GM18511 (cell line): Measurements from ENCODE around the gene CEP170B.
"Not testable (repeated sequence)": the region's sequence is repeated elsewhere in the genome, so short reads cannot be mapped to it uniquely, and the experiment has no call there.

ENCODE experiments used
- ATAC-seq: cut with Tn5 transposase; IDR thresholded peaks from one replicate; pipeline ENCODE4 v1.9.1; 2021; ENCODE audit warnings: mild to moderate bottlenecking, moderate library complexity; ENCODE audit not compliant: unreplicated experiment

The CEP170B gene

DNA sequence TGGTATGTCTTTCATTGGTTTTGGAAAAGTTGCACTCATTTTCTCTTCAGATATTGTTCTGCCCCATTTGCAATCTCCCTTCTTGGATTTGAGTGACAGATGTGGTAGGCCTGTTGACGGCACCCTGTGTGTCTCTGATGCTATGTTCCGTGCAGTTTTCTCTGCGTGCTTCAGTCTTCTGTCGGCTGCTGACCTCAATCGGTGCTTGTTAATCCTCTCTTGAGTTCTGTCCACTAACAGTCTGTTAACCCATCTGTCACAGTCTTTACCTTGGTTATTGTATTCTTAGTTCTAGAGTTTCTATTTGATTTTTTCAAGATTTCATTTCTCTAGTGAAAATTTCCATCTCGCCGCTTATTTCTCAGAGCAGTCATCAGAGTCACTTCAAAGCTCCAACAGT is 38.9 kb downstream of the CEP170B start:
- no peak for ATAC-seq

DNA sequence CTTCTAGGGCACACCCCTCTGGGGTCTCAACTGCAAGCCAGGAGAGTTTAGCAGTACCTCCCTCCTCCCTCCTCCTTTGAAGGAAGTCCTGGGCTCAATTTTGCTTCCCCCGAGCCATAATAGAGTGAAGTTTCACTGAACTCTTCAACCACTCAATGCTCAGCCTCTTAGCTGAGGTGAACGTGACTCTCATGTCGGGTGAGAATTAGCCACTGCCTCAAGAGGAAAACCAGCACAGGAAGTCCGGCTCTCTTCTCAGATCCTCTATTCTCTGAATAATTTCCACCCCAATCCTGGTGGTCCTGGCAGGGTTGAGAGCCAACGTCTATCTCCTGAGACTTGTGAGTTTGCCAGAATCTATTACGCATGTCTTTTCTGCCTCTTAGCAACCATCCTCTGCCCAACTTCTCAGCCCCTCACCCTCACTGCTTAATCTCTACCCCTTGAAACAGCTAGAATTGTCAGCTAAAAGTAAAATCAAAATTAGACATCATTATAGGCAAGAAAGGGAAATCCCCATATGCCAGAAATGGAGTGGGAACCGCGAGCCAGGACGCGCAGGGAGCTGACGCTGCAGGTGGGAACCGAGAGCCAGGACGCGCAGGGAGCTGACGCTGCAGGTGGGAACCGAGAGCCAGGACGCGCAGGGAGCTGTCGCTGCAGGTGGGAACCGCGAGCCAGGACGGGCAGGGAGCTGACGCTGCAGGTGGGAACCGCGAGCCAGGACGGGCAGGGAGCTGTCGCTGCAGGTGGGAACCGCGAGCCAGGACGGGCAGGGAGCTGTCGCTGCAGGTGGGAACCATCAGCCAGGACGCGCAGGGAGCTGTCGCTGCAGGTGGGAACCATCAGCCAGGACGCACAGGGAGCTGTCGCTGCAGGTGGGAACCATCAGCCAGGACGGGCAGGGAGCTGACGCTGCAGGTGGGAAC is 39.8 kb downstream of the CEP170B start:
- not testable (repeated sequence) for ATAC-seq

GRCh38 chr14:104905579-104905933 is 40.5 kb downstream of the CEP170B start:
- ATAC-seq, result not testable (repeated sequence)

DNA sequence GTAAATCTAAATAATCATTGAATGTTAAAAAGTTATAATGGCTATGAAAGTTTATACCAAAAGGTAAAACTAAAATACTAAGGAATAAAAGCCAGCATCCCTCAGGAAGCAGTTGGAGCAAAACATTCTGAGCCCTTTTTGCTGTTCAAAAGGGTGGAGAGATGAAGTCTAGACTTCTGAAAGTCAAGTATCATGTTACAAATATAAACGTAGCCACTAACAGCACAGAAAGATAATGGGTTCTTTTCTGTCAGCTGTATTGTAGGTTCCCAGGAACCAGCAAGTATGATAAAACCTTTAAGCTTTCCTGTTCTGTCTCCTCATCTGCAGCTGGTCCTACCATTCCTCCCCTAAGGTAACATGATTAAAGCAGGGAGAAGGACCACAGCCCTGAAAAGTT is 43.2 kb downstream of the CEP170B start:
- no peak for ATAC-seq

- no peak for ATAC-seq
These were observed 47.0 kb downstream of the CEP170B start for GRCh38 chr14:104912053-104912452.

- ATAC-seq, result no peak
These were observed 48.4 kb downstream of the CEP170B start for GRCh38 chr14:104913435-104913834.

DNA sequence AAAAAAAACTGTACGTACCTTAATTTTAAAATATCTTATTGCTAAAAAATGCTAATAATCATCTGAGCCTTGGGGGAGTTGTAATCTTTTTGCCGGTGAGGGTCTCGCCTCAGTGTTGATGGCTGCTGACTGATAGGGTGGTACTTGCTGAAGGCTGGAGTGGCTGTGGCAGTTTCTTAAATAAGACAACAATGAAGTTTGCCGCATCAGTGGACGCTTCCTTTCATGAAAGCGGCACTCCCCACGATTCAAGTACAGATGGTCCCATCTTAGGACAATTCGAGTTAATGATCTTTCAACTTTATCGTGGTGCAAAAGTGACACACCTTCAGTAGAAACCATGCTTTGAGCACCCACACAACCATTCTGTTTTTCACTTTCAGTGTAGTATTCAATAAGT is 52.0 kb downstream of the CEP170B start:
- ATAC-seq, result no peak

GRCh38 chr14:104917993-104918392 is 52.9 kb downstream of the CEP170B start:
- no peak for ATAC-seq

GRCh38 chr14:104919152-104919992 is 54.3 kb downstream of the CEP170B start:
- ATAC-seq, result not testable (repeated sequence)

DNA sequence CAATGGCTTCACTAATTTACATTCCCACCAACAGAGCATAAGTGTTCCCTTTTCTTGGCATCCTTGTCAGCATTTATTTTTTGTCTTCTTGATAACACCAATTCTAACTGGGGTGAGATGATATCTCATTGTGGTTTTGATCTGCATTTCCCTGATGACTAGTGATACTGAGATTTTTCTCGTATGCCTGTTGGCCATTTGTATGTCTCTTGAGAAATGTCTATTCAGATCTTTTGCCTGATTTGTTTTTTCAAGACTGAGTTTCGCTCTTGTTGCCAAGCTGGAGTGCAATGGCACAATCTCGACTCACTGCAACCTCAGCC is 54.9 kb downstream of the CEP170B start:
- ATAC-seq, result no peak

- no peak for ATAC-seq
These were observed 58.8 kb downstream of the CEP170B start for GRCh38 chr14:104923640-104924420.

DNA sequence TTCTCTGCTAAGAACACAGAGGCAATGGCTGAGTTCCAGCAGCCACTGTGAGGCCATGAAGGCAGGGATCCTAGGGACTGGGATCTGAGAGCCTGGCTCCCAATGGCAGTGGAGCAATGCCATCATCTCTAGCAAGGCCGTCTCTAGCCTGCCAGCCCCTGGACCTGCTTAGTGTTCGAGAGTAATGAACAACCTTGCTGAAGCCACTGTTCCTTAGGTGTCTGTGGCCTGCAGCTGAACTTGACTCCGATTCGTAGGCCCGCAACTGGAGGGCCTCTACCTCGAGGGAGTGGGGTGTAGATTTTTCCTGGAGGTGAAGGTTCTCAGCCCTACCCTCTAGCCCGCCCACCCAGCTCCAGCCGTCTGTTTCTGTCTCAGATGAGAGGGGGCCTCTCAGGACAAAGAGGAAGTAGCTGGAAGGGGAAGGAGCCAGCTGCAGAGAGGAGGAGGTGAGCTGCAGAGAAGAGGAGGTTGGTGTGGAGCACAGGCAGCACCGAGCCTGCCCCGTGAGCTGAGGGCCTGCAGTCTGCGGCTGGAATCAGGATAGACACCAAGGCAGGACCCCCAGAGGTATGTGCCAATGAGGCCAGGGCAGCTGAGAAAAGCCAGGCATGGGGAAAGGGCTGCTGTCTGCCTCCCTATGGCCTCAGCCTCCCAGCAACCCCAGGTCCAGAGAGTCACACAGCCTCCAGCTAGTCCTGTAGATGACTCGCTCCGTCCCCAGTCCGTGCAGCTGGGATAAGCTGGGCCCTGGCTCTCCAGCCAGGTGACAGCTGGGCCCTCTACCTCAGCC is 59.5 kb downstream of the CEP170B start, which contains the start of gene PLD4:
Gene PLD4, plus strand, starts transcription at position 459 of the 793 bp plus-strand sequence. CDS start 2,262 bp downstream, outside the sequence.
- no peak for ATAC-seq

GRCh38 chr14:104925214-104925854 is 60.3 kb downstream of the CEP170B start:
- no peak for ATAC-seq

- no peak for ATAC-seq
These were observed 61.0 kb downstream of the CEP170B start for GRCh38 chr14:104925855-104926609.

- peak; percentile 90 for ATAC-seq
These were observed 61.8 kb downstream of the CEP170B start for GRCh38 chr14:104926619-104927431.

DNA sequence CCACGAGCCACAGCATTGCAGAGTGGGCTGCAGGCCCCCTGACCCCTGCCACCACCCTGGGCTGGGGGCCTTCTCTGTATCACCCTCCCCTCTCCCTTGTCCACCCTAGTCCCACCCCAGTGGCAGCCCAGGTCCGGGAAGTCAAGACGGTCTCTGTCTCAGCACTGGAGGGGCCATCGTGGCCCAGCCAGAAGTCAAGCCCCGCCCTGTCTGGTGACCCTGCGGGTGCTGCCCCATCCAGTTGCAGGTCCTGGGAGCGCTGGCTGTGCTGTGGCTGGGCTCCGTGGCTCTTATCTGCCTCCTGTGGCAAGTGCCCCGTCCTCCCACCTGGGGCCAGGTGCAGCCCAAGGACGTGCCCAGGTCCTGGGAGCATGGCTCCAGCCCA is 62.4 kb downstream of the CEP170B start:
- no peak for ATAC-seq

- no peak for ATAC-seq
These were observed 62.8 kb downstream of the CEP170B start for GRCh38 chr14:104927901-104928300.
